Activated naive CD4-positive, alpha-beta T cell treated with anti-CD3 and anti-CD28 coated beads for 36 hours (primary cell): Measurements from ENCODE around the gene SMIM28. TPM values are rescaled to one million over a fixed set of nuclear protein-coding genes. Genes with fewer than 3 reads are reported as not detected.

Experiments used
- CTCF ChIA-PET: fragments of 350-600 bp; sonication (Branson Sonifier 250); formaldehyde crosslinking; loops from one replicate; lab custom pipeline; 2021; ENCODE audit warnings: antibody characterized with exemption; lab: Charles Lee
- DNase-seq: peaks from one replicate; pipeline ENCODE4 v3.0.0-alpha.2; 2020
- H3K27ac Mint-ChIP-seq: one replicate; pipeline ENCODE4 v1.8.0; 2021; ENCODE audit warnings: mild to moderate bottlenecking, mixed read lengths
- H3K27me3 Mint-ChIP-seq: one replicate; pipeline ENCODE4 v1.8.0; 2021; ENCODE audit warnings: low read depth, mixed read lengths
- H3K36me3 Mint-ChIP-seq: one replicate; pipeline ENCODE4 v1.8.0; 2021; ENCODE audit warnings: low read depth, mixed read lengths
- H3K4me1 Mint-ChIP-seq: one replicate; pipeline ENCODE4 v1.8.0; 2021; ENCODE audit warnings: low read depth, mixed read lengths
- H3K4me3 Mint-ChIP-seq: one replicate; pipeline ENCODE4 v1.8.0; 2021; ENCODE audit warnings: mild to moderate bottlenecking, moderate library complexity, mixed read lengths
- H3K9me3 Mint-ChIP-seq: one replicate; pipeline ENCODE4 v1.8.0; 2021; ENCODE audit warnings: mixed read lengths
- intact Hi-C: fragments of 100-400 bp; cut with micrococcal nuclease; formaldehyde crosslinking; loops from one replicate; pipeline ENCODE4 v1.15.1; 2023
- total RNA-seq, 2 experiments: library from RNA; stranded (reverse); gene quantifications; one replicate each; pipeline ENCODE4 v1.2.3, GENCODE V29; 2021

Gene SMIM28
- total RNA-seq, 2 experiments from 2014 or later: not detected

DNA sequence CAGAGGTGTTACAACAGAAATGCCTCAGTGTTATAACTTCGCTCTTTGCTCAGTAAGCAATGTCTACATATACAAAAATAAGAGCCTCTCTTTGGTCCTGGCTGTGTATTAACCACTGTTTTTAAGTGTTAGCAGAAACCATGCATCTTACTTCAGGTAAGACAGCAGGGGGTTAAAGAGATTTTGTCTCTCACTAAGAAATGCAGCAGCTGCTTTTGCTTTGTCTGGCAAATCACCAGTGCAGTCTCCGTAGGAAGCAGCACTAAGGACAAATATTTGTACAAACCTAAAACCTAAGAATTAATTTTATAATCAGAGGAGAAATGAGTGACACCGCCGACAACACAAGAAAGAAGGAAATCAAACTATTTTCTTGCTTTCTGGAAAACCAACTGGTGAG lies 758 bp downstream of the SMIM28 start:
- Mint-ChIP-seq H3K4me1 (no peaks in the 10 kb centered on the region), H3K27me3 (no peaks in the 10 kb centered on the region), H3K36me3 (no peaks in the 10 kb centered on the region), H3K27ac (no peak overlapping the region), H3K9me3 (no peaks in the 10 kb centered on the region), H3K4me3 (no peak overlapping the region)
- CTCF ChIA-PET: no interaction called here
- intact Hi-C loops: no loop called here
- no peak for DNase-seq

DNA sequence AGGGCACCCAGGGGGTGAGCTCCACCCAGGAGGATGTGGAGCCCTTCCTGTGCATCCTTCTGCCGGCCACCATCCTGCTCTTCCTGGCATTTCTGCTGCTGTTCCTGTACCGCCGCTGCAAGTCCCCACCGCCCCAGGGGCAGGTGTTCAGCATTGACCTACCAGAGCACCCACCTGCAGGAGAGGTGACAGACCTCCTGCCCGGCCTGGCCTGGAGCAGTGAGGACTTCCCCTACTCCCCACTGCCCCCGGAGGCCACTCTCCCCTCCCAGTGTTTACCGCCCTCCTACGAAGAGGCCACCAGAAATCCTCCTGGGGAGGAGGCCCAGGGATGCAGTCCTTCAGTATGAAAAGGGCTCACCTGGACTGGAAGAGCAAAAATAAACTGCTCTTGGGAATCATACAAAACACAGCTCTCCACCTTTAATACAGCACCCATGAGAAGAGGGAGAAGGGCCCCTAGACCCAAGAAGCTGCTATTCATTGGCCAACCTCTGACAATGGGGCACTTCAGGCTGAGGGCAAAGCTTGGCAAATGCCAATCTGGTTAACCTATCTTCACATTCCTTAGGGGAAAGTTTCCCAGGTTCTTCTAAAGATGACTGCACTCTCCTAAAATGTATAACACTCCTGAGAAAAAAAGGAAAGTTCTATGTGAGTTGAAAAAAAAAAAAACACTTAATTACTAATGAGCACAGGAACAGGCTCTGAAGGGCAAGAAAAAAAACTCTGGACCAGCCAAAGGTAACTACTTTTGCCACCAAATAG lies 5.0 kb downstream of the SMIM28 start:
- Mint-ChIP-seq H3K9me3 (no peaks in the 10 kb centered on the region), H3K27me3 (no peaks in the 10 kb centered on the region), H3K4me3 (no peak overlapping the region), H3K36me3 (no peaks in the 10 kb centered on the region), H3K27ac (no peak overlapping the region), H3K4me1 (no peaks in the 10 kb centered on the region)
- intact Hi-C loops: no loop called here
- CTCF ChIA-PET: interaction anchor here (1.1 kb wide), 1 partner anchor 267 kb away, joined by 4 read pairs; no protein-coding TSS in a partner anchor
- DNase-seq: no peak

DNA sequence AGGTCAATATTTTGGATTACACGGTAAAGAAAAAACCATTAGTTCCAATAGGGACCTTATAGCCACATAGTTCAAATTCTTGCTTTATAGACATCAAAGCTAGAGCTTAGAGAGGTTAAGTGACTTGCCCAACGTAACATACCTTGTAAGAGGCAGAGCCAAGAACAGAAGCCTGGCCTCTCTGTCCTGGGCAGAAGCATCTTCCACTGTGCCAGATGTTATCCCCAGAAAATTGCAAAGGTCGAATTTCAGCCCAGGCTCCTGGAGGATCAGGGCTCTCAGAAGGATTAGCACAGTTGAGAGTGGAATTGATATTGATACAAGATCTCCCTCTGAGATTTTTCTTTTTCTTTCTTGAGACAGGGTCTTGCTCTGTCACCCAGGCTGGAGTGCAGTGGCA lies 6.1 kb downstream of the SMIM28 start:
- Mint-ChIP-seq H3K4me1 (no peaks in the 10 kb centered on the region), H3K27me3 (no peaks in the 10 kb centered on the region), H3K36me3 (no peaks in the 10 kb centered on the region), H3K4me3 (no peak overlapping the region), H3K9me3 (no peaks in the 10 kb centered on the region), H3K27ac (no peak overlapping the region)
- no peak for DNase-seq
- CTCF ChIA-PET: interaction anchor here (1.1 kb wide), 1 partner anchor 268 kb away, joined by 4 read pairs; no protein-coding TSS in a partner anchor
- intact Hi-C loops: no loop called here

DNA sequence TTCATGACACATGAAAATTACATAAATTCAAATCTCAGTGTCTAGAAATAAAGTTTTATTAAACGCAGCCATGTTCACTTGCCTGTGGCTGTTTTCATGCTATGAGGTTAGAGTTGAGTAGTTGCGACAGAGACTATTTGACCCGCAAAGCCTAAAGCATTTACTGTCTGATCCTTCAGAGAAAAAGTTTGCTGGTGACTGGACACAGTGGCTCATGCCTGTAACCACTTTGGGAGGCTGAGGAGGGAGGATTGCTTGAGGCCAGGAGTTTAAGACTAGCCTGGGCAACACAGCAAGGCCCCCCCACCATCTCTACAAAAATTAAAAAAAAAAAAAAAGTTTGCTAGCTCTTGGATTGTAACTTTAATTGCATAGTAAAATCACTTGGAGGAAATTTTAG lies 9.2 kb downstream of the SMIM28 start:
- Mint-ChIP-seq H3K4me3 (no peak overlapping the region), H3K9me3 (no peaks in the 10 kb centered on the region), H3K27me3 (no peaks in the 10 kb centered on the region), H3K27ac (no peak overlapping the region), H3K36me3 (no peaks in the 10 kb centered on the region), H3K4me1 (no peaks in the 10 kb centered on the region)
- CTCF ChIA-PET: no interaction called here
- intact Hi-C loops: no loop called here
- no peak for DNase-seq

DNA sequence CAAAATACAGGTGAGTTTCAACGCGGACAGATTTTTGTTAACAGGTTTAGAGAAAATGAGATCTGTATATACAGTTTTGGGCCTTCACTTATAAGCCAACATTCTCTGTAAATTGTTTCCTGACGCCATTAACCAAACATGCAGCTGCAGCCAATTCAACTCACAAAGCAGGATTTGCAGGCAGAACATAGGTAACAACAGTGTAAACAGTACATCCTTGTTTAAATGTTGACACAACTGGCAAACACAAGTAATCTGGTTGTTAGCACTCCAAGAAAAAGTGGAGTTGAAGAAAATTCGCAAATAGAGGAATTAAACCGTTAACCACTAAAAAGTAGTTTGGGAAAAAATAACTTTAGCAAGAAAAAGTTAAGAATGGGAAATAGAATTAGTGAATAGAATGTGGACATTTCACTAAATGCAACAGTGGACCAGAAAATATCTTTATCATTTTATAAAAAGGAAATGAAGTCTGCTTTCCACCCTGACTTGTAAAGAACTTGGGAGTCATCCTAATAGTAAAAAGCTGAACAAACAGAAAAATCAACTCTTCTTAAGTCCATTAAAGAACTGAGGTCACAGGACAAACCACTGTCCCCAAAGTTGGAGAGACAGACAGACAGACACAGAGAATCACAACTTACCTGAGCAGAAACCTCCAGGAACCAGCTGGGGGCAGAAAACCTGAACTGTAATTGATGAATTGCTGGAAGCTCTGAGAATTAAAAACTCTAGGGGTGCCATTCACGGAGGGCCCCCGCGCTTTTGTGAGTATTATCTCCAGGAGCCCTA lies 10.1 kb downstream of the SMIM28 start:
- H3K36me3 Mint-ChIP-seq: no peaks in the 10 kb centered on the region
- intact Hi-C loops: no loop called here

DNA sequence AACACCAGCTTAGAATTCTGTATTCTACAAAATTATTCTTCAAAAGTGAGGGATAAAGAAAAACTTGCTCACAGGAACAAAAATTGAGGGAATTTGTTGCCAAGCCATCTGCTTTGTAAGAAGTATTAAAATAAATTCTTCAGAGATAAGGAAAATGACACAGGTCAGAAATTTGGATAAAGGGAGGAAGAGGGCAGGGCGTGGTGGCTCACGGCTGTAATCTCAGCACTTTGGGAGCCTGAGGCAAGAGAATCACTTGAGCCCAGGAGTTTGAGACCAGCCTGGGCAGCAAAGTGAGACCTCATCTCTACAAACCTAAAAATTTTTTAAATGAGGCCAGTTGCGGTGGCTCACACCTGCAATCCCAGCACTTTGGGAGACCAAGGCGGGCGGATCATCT lies 11.8 kb downstream of the SMIM28 start:
- Mint-ChIP-seq H3K4me3 (no peak overlapping the region), H3K27ac (no peak overlapping the region), H3K36me3 (no peaks in the 10 kb centered on the region), H3K4me1 (no peaks in the 10 kb centered on the region), H3K27me3 (no peaks in the 10 kb centered on the region), H3K9me3 (no peaks in the 10 kb centered on the region)
- DNase-seq: no peak
- CTCF ChIA-PET: no interaction called here
- intact Hi-C loops: no loop called here

More for the DNA sequence above, 10.1 kb downstream of the SMIM28 start:
- H3K27ac Mint-ChIP-seq: no peak overlapping the region
- no peak overlapping the region for H3K4me3 Mint-ChIP-seq
- H3K27me3 Mint-ChIP-seq: no peaks in the 10 kb centered on the region
- no peak for DNase-seq
- CTCF ChIA-PET: no interaction called here
- H3K9me3 Mint-ChIP-seq: no peaks in the 10 kb centered on the region
- no peaks in the 10 kb centered on the region for H3K4me1 Mint-ChIP-seq

DNA sequence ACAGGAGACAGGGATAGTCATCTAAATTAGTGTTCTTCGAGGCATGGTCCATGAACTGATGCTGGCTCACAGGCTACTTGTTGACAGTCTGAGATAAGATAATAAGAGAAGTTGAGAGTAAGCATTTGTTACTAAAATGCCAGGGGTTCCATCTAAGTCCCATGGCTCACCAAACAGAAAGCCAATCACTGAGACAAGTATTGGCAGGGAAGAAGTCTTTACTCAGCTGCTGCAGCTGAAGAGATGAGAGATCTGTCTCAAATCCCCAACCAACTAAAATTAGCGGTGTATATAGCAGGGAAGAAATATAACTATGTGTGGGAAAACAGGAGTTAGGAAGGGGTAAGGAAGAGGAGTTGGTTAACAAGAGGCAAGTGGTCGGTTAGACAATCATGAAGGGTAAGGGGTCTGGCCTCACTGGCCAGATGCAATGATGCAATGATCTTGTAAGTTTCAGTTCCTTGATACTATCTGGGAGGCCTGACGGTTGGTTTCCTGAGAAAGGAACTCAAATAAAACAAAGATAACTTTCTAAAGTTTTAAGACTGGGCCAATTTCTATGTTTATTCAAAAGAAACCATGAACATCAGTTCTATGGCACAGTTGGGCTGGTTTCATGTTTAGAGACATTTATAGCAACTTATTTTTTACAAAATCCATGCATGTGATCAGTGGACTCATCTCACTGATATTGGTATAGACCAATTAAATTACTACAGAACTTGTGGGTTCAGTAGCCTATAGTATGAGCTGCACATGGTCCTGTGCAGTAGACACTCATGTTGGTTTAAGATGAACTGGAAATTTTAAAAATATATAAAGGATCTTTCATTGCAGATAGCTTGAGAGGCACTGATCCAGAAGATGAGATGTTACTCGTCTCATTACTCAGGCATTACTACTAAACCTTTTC lies 16.4 kb downstream of the SMIM28 start:
- Mint-ChIP-seq H3K4me1 (no peaks in the 10 kb centered on the region), H3K27me3 (no peaks in the 10 kb centered on the region), H3K9me3 (no peaks in the 10 kb centered on the region), H3K4me3 (no peak overlapping the region), H3K27ac (no peak overlapping the region), H3K36me3 (no peaks in the 10 kb centered on the region)
- intact Hi-C loops: no loop called here
- no peak for DNase-seq
- CTCF ChIA-PET: interaction anchor here (1.2 kb wide), 1 partner anchor 115 kb away, joined by 4 read pairs; no protein-coding TSS in a partner anchor

DNA sequence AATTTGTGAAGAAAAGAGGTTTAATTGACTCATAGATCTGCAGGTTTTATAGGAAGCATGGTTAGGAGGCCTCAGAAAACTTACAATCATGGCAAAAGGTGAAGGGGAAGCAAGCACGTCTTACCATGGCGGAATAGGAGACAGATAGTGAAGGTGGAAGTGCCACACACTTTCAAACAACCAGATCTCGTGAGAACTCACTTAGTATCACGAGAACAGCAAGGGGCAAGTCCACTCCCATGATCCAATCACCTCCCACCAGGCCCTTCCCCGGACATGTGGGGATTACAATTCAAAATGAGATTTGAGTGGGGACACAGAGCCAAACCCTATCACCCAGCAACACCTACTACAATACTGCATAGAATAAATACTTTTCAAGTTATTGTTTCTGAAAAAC lies 19.0 kb downstream of the SMIM28 start:
- DNase-seq: no peak
- Mint-ChIP-seq H3K36me3 (no peaks in the 10 kb centered on the region), H3K9me3 (no peaks in the 10 kb centered on the region), H3K4me1 (no peaks in the 10 kb centered on the region), H3K27ac (no peak overlapping the region), H3K27me3 (no peaks in the 10 kb centered on the region), H3K4me3 (no peak overlapping the region)
- CTCF ChIA-PET: no interaction called here
- intact Hi-C loops: no loop called here

DNA sequence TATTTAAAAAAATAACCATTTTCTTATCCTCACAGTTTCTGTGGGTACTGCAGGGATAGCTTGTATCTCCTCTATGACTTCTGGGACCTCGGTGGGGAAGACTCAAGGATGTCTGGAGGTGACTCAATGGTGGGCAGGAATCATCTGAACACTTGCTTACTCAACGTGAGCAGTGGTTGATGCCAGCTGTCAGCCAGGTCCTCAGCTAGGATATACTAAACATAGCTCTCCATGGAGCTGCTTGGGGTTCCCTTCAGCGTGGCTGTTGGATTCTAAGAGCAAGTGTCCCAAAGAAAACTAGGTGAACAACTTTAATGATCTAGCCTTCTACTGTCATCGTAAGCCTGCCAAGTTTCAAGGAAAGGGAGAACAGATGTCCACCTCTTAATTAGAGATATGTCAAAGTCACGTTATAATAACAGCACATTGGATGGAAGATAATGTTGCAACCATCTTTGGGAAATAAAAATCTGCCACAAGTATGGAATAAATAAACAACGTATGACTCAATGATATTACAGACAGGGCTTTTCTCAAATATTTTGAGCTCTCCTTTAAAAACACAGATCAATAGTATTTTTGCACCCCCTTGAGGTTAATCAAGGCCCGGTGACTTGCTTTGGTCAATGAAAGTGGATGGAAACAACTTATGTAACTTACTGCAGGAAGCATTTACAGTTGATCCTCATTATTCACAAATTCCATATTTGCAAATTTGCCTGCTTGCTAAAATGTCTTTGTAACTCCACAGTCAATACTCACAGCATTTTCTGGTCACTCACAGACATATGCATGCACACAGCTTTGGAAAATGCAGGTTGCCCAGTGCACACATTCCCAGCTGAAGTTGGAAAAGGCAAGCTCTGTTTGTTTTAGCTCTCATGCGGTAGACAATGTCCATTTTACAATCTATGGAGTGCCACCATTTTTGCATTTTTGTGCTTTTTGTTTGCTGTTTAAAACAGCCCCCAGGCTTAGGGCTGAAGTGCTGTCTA lies 19.7 kb downstream of the SMIM28 start:
- CTCF ChIA-PET: interaction anchor here (0.9 to 1.1 kb wide), 2 partner anchors 10 to 281 kb away, joined by 3 read pairs; no protein-coding TSS in a partner anchor
- no peak overlapping the region for H3K27ac Mint-ChIP-seq
- intact Hi-C loops: no loop called here

DNA sequence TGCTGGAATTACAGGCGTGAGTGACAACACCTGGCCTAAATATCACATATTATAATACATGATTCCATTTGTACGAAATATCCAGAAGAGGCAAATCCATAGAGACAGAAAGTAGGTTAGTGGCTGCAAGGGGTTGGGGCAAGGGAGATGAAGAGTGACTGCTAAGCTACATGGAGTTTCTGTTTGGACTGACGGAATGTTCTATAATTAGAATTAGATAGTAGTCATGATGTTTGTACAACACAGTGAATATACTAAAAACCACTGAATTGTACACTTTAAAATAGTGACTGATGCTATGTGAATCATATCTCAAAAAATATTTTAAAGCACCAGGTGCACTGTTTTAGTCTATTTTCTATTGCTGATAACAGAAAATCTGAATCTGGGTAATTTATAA lies 22.6 kb downstream of the SMIM28 start:
- peaks cover 3% of the 10 kb centered on the region for H3K4me1 Mint-ChIP-seq
- CTCF ChIA-PET: no interaction called here
- no peak overlapping the region for H3K4me3 Mint-ChIP-seq
- no peaks in the 10 kb centered on the region for H3K36me3 Mint-ChIP-seq
- DNase-seq: no peak
- H3K27ac Mint-ChIP-seq: no peak overlapping the region
- no peaks in the 10 kb centered on the region for H3K27me3 Mint-ChIP-seq
- intact Hi-C loops: loop anchor here (5.0 to 10.0 kb wide), 3 partner anchors 252 to 426 kb away; no protein-coding TSS in a partner anchor
- H3K9me3 Mint-ChIP-seq: no peaks in the 10 kb centered on the region

More for the DNA sequence above, 19.7 kb downstream of the SMIM28 start:
- no peak overlapping the region for H3K4me3 Mint-ChIP-seq
- DNase-seq: no peak
- H3K9me3 Mint-ChIP-seq: no peaks in the 10 kb centered on the region
- H3K36me3 Mint-ChIP-seq: no peaks in the 10 kb centered on the region
- H3K27me3 Mint-ChIP-seq: no peaks in the 10 kb centered on the region
- no peaks in the 10 kb centered on the region for H3K4me1 Mint-ChIP-seq
